H1 (cell line): ENCODE measurements around the gene UVRAG. TPM values are rescaled to one million over a fixed set of nuclear protein-coding genes. Genes with fewer than 3 reads are reported as not detected.

Experiments
- CTCF ChIA-PET: fragments of 300-600 bp; sonication (Branson Sonifier 250); formaldehyde crosslinking; loops from one replicate; lab custom pipeline; 2021; ENCODE audit not compliant: partially characterized antibody; lab: Charles Lee
- POLR2A ChIA-PET: fragments of 300-600 bp; sonication (Branson Sonifier 250); formaldehyde crosslinking; loops from one replicate; lab custom pipeline; 2021; ENCODE audit warnings: inconsistent platforms; ENCODE audit not compliant: partially characterized antibody; lab: Charles Lee
- DNase-seq, 2 experiments: peaks; one replicate each; pipeline versions ENCODE4 v3.0.0 to v3.0.0-alpha.2; 2010 to 2022; ENCODE audit warnings: low spot score in 2 of 2, low read depth in 1 of 2, mixed read lengths in 1 of 2
- FAIRE-seq: peaks from 2 replicates; lab custom pipeline; 2011; peaks lifted over from hg19 to GRCh38; lab: Jason Lieb, UNC
- H2AFZ ChIP-seq: 2 replicates; pipeline ENCODE4 v1.8.1; 2012; ENCODE audit warnings: low read length, inconsistent platforms
- H2AK5ac ChIP-seq: 2 replicates; pipeline ENCODE4 v1.6.1; 2013; ENCODE audit warnings: low read depth, low read length
- H2BK120ac ChIP-seq: replicated peaks from 2 replicates; pipeline ENCODE3; 2013; ENCODE audit warnings: low read depth, low read length, inconsistent platforms
- H2BK12ac ChIP-seq: 2 replicates; pipeline ENCODE4 v1.6.1; 2013; ENCODE audit warnings: low read depth, low read length
- H2BK15ac ChIP-seq: 2 replicates; pipeline ENCODE4 v1.6.1; 2013; ENCODE audit warnings: low read length
- H2BK20ac ChIP-seq: 2 replicates; pipeline ENCODE4 v1.6.1; 2013; ENCODE audit warnings: low read length
- H2BK5ac ChIP-seq: 2 replicates; pipeline ENCODE4 v1.6.1; 2013; ENCODE audit warnings: low read depth, low read length
- H3K14ac ChIP-seq: 2 replicates; pipeline ENCODE4 v1.6.1; 2013; ENCODE audit warnings: inconsistent platforms; ENCODE audit not compliant: insufficient read length
- H3K18ac ChIP-seq: 2 replicates; pipeline ENCODE4 v1.6.1; 2013; ENCODE audit warnings: low read length; ENCODE audit errors: extremely low read depth
- H3K23ac ChIP-seq: 2 replicates; pipeline ENCODE4 v1.6.1; 2013; ENCODE audit warnings: inconsistent platforms; ENCODE audit not compliant: insufficient read length
- H3K23me2 ChIP-seq: 2 replicates; pipeline ENCODE4 v1.6.1; 2013; ENCODE audit warnings: low read depth, low read length
- H3K27ac ChIP-seq: 2 replicates; pipeline ENCODE4 v1.6.1; 2011; ENCODE audit warnings: low read depth, low read length, inconsistent platforms
- H3K27me3 ChIP-seq, 4 experiments: replicated peaks in 1 of 4; 1 replicate in 1 of 4; 2 replicates in 3 of 4; pipeline versions ENCODE4 v1.6.1 to v1.8.1; 2011 to 2013; ENCODE audit warnings: low read length in 3 of 4, mild to moderate bottlenecking in 3 of 4, inconsistent platforms in 2 of 4, mixed read lengths in 2 of 4, moderate library complexity in 1 of 4; ENCODE audit not compliant: control insufficient read depth in 3 of 4, insufficient read depth in 3 of 4; ENCODE audit errors: extremely low read depth in 1 of 4
- H3K36me3 ChIP-seq, 4 experiments: 2 replicates each; pipeline versions ENCODE4 v1.6.1 to v1.8.1; 2011 to 2013; ENCODE audit warnings: mild to moderate bottlenecking in 4 of 4, low read length in 3 of 4, moderate library complexity in 2 of 4, control low read depth in 1 of 4, inconsistent platforms in 1 of 4; ENCODE audit not compliant: insufficient read depth in 4 of 4, control insufficient read depth in 2 of 4
- H3K4ac ChIP-seq: replicated peaks from 2 replicates; pipeline ENCODE3; 2013; ENCODE audit warnings: low read length, low read depth, mixed read lengths, inconsistent platforms; ENCODE audit not compliant: insufficient read length
- H3K4me1 ChIP-seq, 4 experiments: replicated peaks in 1 of 4; 1 replicate in 1 of 4; 2 replicates in 3 of 4; pipeline versions ENCODE4 v1.6.1 to v1.8.1; 2011 to 2013; ENCODE audit warnings: low read length in 3 of 4, inconsistent platforms in 2 of 4, mixed read lengths in 1 of 4; ENCODE audit not compliant: insufficient read depth in 4 of 4, control insufficient read depth in 3 of 4
- H3K4me2 ChIP-seq, 2 experiments: 2 replicates each; pipeline versions ENCODE4 v1.6.1 to v1.8.1; 2011 to 2013; ENCODE audit warnings: low read depth in 2 of 2, low read length in 2 of 2, control low read depth in 1 of 2, inconsistent platforms in 1 of 2, mild to moderate bottlenecking in 1 of 2; ENCODE audit not compliant: insufficient read depth in 1 of 2
- H3K4me3 ChIP-seq, 4 experiments: fragments of 200-600, 300-600 bp in 1 of 4; sonication (generic), shearing (Covaris generic), sonication (Bioruptor Twin) in 1 of 4; 2 replicates each; pipeline versions ENCODE4 v1.5.1 to v1.8.1; 2011 to 2016; ENCODE audit warnings: low read length in 4 of 4, low read depth in 3 of 4, control low read depth in 2 of 4, inconsistent platforms in 2 of 4, mild to moderate bottlenecking in 2 of 4, mixed read lengths in 1 of 4, moderate library complexity in 1 of 4; ENCODE audit not compliant: insufficient read depth in 2 of 4; ENCODE audit errors: extremely low read depth in 1 of 4
- H3K56ac ChIP-seq: replicated peaks from 2 replicates; pipeline ENCODE3; 2013; ENCODE audit warnings: low read depth, mild to moderate bottlenecking, mixed read lengths, low read length, inconsistent platforms; ENCODE audit not compliant: insufficient read length
- H3K79me1 ChIP-seq: 2 replicates; pipeline ENCODE4 v1.6.1; 2013; ENCODE audit warnings: low read depth, low read length, control low read depth
- H3K79me2 ChIP-seq, 2 experiments: 2 replicates each; pipeline versions ENCODE4 v1.6.1 to v1.8.1; 2012 to 2013; ENCODE audit warnings: low read length in 2 of 2, mild to moderate bottlenecking in 2 of 2, inconsistent platforms in 1 of 2; ENCODE audit not compliant: insufficient read depth in 2 of 2, control insufficient read depth in 1 of 2
- H3K9ac ChIP-seq, 4 experiments: replicated peaks in 1 of 4; 1 replicate in 1 of 4; 2 replicates in 3 of 4; pipeline versions ENCODE4 v1.6.1 to v1.8.1; 2011 to 2013; ENCODE audit warnings: low read depth in 3 of 4, low read length in 3 of 4, control low read depth in 2 of 4, mild to moderate bottlenecking in 2 of 4, moderate library complexity in 2 of 4, inconsistent platforms in 1 of 4; ENCODE audit errors: extremely low read depth in 1 of 4
- H3K9me3 ChIP-seq, 2 experiments: 2 replicates each; pipeline versions ENCODE4 v1.6.1 to v1.8.1; 2012 to 2013; ENCODE audit warnings: mild to moderate bottlenecking in 2 of 2, moderate library complexity in 2 of 2, control low read depth in 1 of 2, inconsistent platforms in 1 of 2, low read depth in 1 of 2, low read length in 1 of 2, mixed read lengths in 1 of 2; ENCODE audit not compliant: insufficient read depth in 2 of 2
- H4K20me1 ChIP-seq, 2 experiments: replicated peaks in 1 of 2; 2 replicates each; pipeline versions ENCODE3 to v1.8.1; 2011 to 2013; ENCODE audit warnings: inconsistent platforms in 2 of 2, low read length in 2 of 2, mild to moderate bottlenecking in 1 of 2; ENCODE audit not compliant: insufficient read depth in 2 of 2, control insufficient read depth in 1 of 2
- H4K5ac ChIP-seq: 2 replicates; pipeline ENCODE4 v1.6.1; 2013; ENCODE audit warnings: low read length, low read depth, mixed read lengths, inconsistent platforms; ENCODE audit not compliant: insufficient read length
- H4K8ac ChIP-seq: 2 replicates; pipeline ENCODE4 v1.8.0; 2013; ENCODE audit warnings: mild to moderate bottlenecking, moderate library complexity, low read length, inconsistent platforms; ENCODE audit not compliant: insufficient read depth; ENCODE audit errors: extremely low read depth
- H4K91ac ChIP-seq: replicated peaks from 2 replicates; pipeline ENCODE3; 2013; ENCODE audit warnings: low read length, mixed read lengths, inconsistent platforms; ENCODE audit not compliant: insufficient read length
- CBX8 ChIP-seq: fragments of 300-800, 300-1000 bp; sonication (generic); IDR thresholded peaks from 2 replicates; pipeline ENCODE4 v1.7.1; 2016; ENCODE audit warnings: low read depth, low read length, borderline replicate concordance
- CHD2 ChIP-seq: IDR thresholded peaks from 2 replicates; pipeline ENCODE4 v1.6.1; 2012; ENCODE audit warnings: low read length, improper control_type of control experiment
- E2F6 ChIP-seq: IDR thresholded peaks from 2 replicates; pipeline ENCODE4 v1.6.1; 2012; ENCODE audit warnings: inconsistent platforms
- NRF1 ChIP-seq: IDR thresholded peaks from 2 replicates; pipeline ENCODE4 v1.6.1; 2011; ENCODE audit warnings: mild to moderate bottlenecking, low read depth, low read length, improper control_type of control experiment
- PHF8 ChIP-seq: fragments of 200-600 bp; sonication (generic); conservative IDR thresholded peaks from 2 replicates; pipeline ENCODE4 v1.7.1; 2012; ENCODE audit warnings: low read depth, mild to moderate bottlenecking, inconsistent platforms, low read length, moderate library complexity
- SIN3A ChIP-seq, 2 experiments: IDR thresholded peaks in 1 of 2; conservative IDR thresholded peaks in 1 of 2; 2 replicates each; pipeline ENCODE4 v1.6.1; 2011 to 2012; ENCODE audit warnings: low read length in 2 of 2, improper control_type of control experiment in 1 of 2, low read depth in 1 of 2, mild to moderate bottlenecking in 1 of 2
- TEAD4 ChIP-seq: IDR thresholded peaks from 2 replicates; pipeline ENCODE4 v1.6.1; 2012; ENCODE audit warnings: low read depth, low read length, inconsistent platforms, mixed read lengths
- WGBS, 2 experiments: shearing (Covaris generic) in 1 of 2; methylation state at CpG; one replicate each; pipeline versions ENCODE4 v1.1.6 to v1.1.7; 2013 to 2015; ENCODE audit warnings: low lambda C conversion rate in 2 of 2, mixed read lengths in 2 of 2, inconsistent platforms in 1 of 2, low coverage in 1 of 2, missing lambda C conversion rate in 1 of 2; ENCODE audit not compliant: insufficient replicate concordance in 2 of 2, insufficient coverage in 1 of 2, insufficient read length in 1 of 2; ENCODE audit errors: extremely low coverage in 1 of 2, missing lambda C conversion rate in 1 of 2; 5-methylcytosine and 5-hydroxymethylcytosine counted together
- polyA plus RNA-seq, 7 experiments: library from polyadenylated mRNA; depleted of rRNA in 3 of 7; stranded (reverse) in 5 of 7; unstranded in 2 of 7; fragments of >200 nt in 5 of 7; fragments of 200-250 nt in 2 of 7; gene quantifications; 1 replicate in 5 of 7; 2 replicates in 1 of 7; 4 replicates in 1 of 7; pipeline versions ENCODE4 v1.2.1 to v1.2.3, GENCODE V29; 2011 to 2013; ENCODE audit warnings: missing spikeins in 2 of 7, mixed read lengths in 2 of 7
- total RNA-seq: library from RNA; stranded (reverse); fragmentation: NEBNext Ultra II Directional; extraction: Animal tissue kit (Norgen Biotek cat#: 25700); gene quantifications from 2 replicates; pipeline ENCODE4 v1.2.1, GENCODE V29; 2021

The UVRAG gene
- total and polyA plus RNA-seq, 2 of the 8 experiments (the other 6 are each of a cell fraction or from before 2014, with no cell fraction given) = 5.5 to 14.7 TPM

DNA sequence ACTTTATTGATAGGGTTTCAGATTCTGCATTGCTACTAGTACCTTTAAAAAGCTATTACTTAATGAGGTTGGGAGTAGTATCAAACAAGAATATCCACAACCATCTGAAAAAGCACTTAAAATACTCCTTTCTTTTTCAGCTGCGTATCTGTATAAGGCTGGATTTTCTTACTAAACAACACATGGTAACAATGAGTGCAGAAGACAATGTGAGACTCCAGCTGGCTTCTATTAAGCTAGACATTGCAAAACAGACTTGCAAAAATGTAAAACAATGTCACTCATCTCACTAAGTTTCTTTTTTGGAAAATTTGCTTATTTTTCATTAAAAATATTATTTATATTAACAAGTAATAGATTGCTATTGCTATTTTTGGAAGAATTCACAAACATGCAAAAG is 258.7 kb downstream of the UVRAG start:
- Histone ChIP-seq H3K4ac (no peak overlapping the region), H3K4me2 (no peak overlapping the region), H2AFZ (no peak overlapping the region), H3K36me3 (peaks cover 0 to 3% (median 0%) of the 10 kb centered on the region in 4 experiments; a peak in 1 of 8 replicates), H3K4me3 (no peak overlapping the region), H3K23me2 (no peaks in the 10 kb centered on the region), H4K8ac (no peak overlapping the region), H2BK120ac (no peak overlapping the region), H2BK5ac (no peak overlapping the region), H4K91ac (no peak overlapping the region), H4K5ac (no peak overlapping the region), H3K27ac (no peak overlapping the region), H3K23ac (no peak overlapping the region), H3K9me3 (no peaks in the 10 kb centered on the region), H3K56ac (no peak overlapping the region), H3K79me2 (no peaks in the 10 kb centered on the region), H4K20me1 (no peaks in the 10 kb centered on the region), H2AK5ac (no peak overlapping the region), H3K9ac (no peak overlapping the region), H2BK12ac (no peak overlapping the region), H3K27me3 (no peaks in the 10 kb centered on the region), H2BK15ac (no peak overlapping the region), H3K79me1 (no peaks in the 10 kb centered on the region), H3K18ac (no peak overlapping the region), H3K14ac (no peak overlapping the region), H3K4me1 (no peaks in the 10 kb centered on the region), H2BK20ac (no peak overlapping the region)
- DNase-seq (no peak), FAIRE-seq (no peak)
- TF ChIP-seq SIN3A (conservative IDR thresholded peaks at IDR 0.05 in 1 of 2, IDR thresholded peaks at IDR 0.05 in 1 of 2; ENCODE audit: low read depth in 1 of 2, low read length in 2 of 2) (no peak), E2F6 (no peak), NRF1 (no peak), TEAD4 (no peak), PHF8 (no peak), CBX8 (no peak), CHD2 (no peak)
- ChIA-PET POLR2A (interaction anchor here (1.5 kb wide), 1 partner anchor 94 kb away, joined by 3 read pairs; no protein-coding TSS in a partner anchor), CTCF (interaction anchor here (1.3 to 2.0 kb wide), 2 partner anchors 10 to 61 kb away, joined by 4 to 6 read pairs; no protein-coding TSS in a partner anchor)
- 90% methylated on average over 1 of the region's 1 CpG; no CpG with 5 or more reads in 1 of the 2 experiments for WGBS, 2 experiments
